Fibroblast of mammary gland (primary cell): ENCODE results near the gene UCHL3.

Experiments used
- DNase-seq: peaks from one replicate; pipeline ENCODE4 v3.0.0-alpha.2; 2010; ENCODE audit warnings: low read depth
- H3K4me3 ChIP-seq: 2 replicates; pipeline ENCODE4 v1.5.1; 2011; ENCODE audit warnings: low read depth, mild to moderate bottlenecking, low read length, moderate library complexity; ENCODE audit not compliant: control insufficient read depth
- CTCF ChIP-seq: conservative IDR thresholded peaks from 2 replicates; pipeline ENCODE4 v1.5.1; 2011; ENCODE audit warnings: low read depth, low read length, inconsistent platforms; ENCODE audit not compliant: control insufficient read depth, insufficient read depth

UCHL3 gene

GRCh38 chr13:75596657-75597182 is 47.1 kb downstream of the UCHL3 start:
- H3K4me3 ChIP-seq, result no peak overlapping the region
- TF ChIP-seq CTCF, result no peak
- no peak for DNase-seq

- no peak for TF ChIP-seq CTCF
Measured at GRCh38 chr13:75600371-75600770, 50.8 kb downstream of the UCHL3 start.

GRCh38 chr13:75603038-75603437 is 53.4 kb downstream of the UCHL3 start:
- no peak overlapping the region for H3K4me3 ChIP-seq
- DNase-seq, result no peak
- no peak for TF ChIP-seq CTCF

More at GRCh38 chr13:75600371-75600770, 50.8 kb downstream of the UCHL3 start:
- DNase-seq, result no peak
- H3K4me3 ChIP-seq, result no peak overlapping the region

GRCh38 chr13:75607447-75607846 is 57.9 kb downstream of the UCHL3 start:
- H3K4me3 ChIP-seq, result no peak overlapping the region
- no peak for DNase-seq
- TF ChIP-seq CTCF, result no peak

GRCh38 chr13:75610466-75610865 is 60.9 kb downstream of the UCHL3 start:
- no peak for DNase-seq
- no peak overlapping the region for H3K4me3 ChIP-seq
- no peak for TF ChIP-seq CTCF

- TF ChIP-seq CTCF, result no peak
- DNase-seq, result no peak
- H3K4me3 ChIP-seq, result no peak overlapping the region
Measured at GRCh38 chr13:75612354-75612753, 62.8 kb downstream of the UCHL3 start.

GRCh38 chr13:75617230-75617629 is 67.6 kb downstream of the UCHL3 start:
- no peak for DNase-seq
- no peak overlapping the region for H3K4me3 ChIP-seq

More at GRCh38 chr13:75617230-75617629, 67.6 kb downstream of the UCHL3 start:
- no peak for TF ChIP-seq CTCF
